GM18507 (cell line): Measurements from ENCODE around the gene GRAMD1C.

ENCODE experiments used
- DNase-seq: peaks from one replicate; pipeline ENCODE4 v3.0.0; 2011; ENCODE audit warnings: low read depth; ENCODE audit not compliant: insufficient read length; ENCODE audit errors: extremely low spot score
- FAIRE-seq: peaks from 2 replicates; lab custom pipeline; 2011; peaks lifted over from hg19 to GRCh38; lab: Jason Lieb, UNC

The GRAMD1C gene

DNA sequence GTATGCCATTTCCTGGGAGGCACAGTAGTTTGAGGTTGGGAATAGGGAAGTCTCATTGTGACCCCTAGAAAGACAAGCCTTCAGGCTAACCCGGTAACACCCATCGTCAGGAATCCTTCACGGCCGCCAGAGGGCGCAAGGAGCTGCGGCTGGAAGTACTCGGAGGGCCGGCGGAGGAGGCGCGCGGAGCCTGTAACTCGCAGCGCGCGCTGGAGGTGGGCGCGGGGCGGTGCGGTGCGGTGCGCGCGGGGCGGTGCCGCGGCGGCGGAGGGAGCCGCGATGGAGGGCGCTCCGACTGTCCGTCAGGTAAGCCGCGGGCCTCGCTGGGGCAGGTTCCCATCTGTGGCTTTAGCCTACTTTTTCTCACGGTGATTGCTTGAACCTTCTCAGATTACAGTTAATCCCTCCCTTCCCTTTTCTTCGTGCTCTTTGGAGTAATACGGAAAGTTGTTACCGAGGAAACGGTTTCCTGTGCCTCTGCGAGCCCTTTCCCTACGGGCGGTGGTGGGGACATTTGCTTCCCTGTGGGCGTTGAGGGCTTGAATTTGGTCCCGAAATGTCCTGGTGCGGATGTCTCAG is at the start of gene GRAMD1C:
Gene GRAMD1C (plus strand): TSS at position 158 of the 579 bp plus-strand sequence. CDS start 122 bp downstream, at position 280.
- FAIRE-seq, result peak; percentile 79

DNA sequence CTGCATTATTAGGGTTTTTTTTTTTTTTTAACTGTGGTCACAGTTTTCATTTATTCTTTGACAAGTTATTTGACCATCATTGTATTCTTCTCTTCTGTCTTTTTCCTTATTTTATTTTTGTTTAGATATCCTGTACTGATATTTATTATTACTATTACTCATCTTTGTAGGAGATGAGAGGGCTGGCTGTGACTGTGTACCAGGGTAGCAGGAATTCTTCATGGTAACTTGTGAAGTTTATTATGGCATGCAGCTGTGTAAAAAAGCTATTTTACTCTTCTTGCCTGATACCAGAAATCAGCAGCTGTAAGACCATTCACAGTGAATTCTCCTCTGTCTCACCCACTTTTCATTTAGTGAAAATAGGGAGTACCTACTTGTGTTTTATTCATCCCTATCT is 47.2 kb upstream of the GRAMD1C start:
- no peak for FAIRE-seq

More for the DNA sequence above, at the start of gene GRAMD1C:
- peak; percentile 70 for DNase-seq

DNA sequence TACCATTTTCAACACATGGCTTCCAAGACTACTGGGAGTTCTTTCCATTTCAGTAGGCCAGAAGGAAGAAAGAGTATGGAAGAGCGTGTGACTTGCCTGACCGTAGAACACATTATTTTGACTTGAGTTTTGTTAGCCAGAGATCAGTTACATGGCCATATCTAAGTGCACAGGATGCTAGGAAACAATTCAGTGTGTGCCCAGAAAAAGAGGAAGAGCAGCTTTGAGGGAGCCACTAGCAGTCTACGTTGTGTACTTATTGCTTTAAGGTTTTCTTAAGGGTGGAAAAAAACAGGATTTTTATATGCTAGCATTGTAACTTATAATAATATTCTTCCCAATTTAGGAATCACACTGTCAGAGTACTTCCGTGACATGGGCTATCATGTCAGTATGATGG is 44.1 kb upstream of the GRAMD1C start:
- FAIRE-seq, result no peak
- DNase-seq, result no peak

More for the DNA sequence above, 47.2 kb upstream of the GRAMD1C start:
- DNase-seq, result no peak

DNA sequence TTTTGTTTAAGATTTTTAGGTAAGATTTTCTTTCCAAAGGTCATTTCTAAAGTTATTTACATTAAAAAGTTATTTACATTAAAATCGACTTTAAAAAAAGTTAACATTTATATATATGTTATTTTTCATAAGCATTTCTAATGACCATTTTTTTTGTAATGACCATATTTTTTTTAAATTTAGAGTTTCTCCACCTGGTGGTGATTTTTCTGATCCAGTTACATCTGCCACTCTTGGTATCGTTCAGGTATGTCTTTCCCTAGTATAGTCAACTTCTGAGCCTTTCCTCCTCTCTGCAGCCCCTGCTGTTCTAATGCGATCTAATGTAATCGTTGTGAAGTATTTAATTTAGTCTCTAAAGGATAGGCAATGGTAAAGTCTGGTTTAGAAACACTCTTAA is 42.9 kb upstream of the GRAMD1C start:
- FAIRE-seq (no peak), DNase-seq (no peak)

DNA sequence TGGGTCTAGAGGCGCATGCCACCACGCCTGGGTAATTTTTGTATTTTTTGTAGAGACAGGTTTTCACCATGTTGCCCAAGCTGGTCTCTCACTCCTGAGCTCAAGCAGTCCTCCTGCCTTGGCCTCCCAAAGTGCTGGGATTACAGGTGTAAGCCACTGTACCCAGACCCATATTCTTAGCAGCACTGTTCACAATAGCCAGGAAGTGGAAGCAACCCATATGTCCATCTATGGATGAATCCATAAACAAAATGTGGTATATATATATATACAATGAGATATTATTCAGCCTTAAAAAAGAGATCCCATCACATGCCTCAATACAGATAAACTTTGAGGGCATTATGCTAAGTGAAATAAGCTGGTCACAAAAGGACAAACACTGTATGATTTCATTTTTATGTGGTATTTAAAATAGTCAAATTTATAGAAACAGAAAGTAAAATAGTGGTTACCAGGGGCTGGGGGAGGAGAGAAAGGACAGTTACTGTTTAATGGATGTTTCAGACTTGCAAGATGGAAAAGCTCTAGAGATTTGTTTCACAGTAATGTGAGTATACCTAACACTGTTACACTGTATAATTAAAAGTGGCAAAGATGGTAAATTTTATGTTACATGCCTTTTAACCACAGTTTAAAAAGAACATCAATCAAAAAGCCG is 35.7 kb upstream of the GRAMD1C start:
- DNase-seq (no peak), FAIRE-seq (peak; percentile 83)

DNA sequence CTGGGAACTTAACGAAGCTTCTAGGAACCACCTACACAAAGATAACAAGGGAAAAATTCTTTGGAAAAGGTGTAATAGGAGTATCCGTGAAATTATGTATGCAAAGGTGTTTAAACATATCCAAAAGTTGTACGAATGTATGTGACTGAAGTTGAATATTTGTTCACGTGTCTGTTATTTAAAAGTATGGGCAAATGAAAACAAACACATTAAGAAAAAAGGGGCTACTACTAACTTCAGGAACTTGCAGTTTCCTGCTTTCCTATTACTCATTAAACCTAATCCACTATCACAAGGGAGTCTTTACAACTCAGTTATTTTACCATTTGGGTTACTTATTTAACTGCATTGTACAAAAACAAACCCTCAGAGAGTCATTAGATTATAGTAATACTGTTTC is 33.9 kb upstream of the GRAMD1C start:
- FAIRE-seq, result no peak

DNA sequence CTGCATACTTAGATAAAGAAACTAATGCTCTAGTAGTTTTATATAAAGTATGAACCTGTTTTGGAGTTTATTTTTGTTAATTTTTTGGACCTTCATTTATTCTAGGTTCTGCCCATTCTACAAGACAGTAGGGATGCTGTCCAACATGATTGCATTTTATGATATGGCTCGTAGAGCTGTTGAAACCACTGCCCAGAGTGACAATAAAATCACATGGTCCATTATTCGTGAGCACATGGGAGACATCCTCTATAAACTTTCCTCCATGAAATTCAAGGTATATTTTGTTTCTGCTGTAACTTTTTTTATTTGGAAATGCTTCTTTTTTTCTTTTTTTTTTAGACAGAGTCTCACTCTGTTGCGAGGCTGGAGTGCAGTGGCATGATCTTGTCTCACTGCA is 33.3 kb upstream of the GRAMD1C start:
- FAIRE-seq (peak; percentile 49), DNase-seq (no peak)

More for the DNA sequence above, 33.9 kb upstream of the GRAMD1C start:
- DNase-seq, result no peak

DNA sequence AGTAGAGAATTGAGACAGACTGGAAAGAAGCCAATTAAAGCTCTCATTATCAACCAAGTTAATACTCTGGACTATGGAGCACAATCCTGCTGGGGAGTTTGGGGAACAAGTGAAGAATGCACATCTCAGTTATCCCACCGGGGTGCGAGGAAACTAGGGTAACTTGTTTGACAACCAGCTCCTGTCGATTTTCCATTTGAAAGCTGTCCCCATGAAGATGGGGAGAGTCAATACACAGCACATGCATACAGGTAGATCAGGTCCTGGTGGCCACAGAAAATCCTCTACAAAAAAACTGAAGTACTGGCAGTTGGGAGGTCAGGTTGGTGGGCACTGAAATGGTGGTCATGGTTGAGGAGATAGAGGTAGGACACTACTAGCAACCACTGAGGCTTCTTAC is 25.7 kb upstream of the GRAMD1C start:
- DNase-seq (no peak), FAIRE-seq (no peak)

DNA sequence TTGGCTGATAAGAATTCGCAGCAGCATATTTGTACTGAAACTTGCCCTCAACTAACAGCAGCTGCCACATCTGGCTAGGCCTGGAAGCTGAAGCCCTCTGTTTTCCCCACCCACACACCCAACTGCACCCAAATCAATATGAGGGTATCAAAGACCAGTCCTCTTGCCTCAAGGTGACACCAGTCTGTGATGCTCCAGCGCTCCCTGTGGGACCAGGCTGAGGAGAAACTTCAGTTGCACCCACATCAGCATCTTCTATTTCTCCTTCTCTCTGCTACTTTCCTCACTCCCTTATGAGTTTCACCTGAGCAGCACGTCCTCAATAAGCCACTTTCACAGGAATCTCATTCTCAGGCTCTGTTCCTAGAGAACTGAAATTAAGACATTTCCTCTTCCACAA is 18.7 kb upstream of the GRAMD1C start:
- FAIRE-seq (no peak), DNase-seq (no peak)

DNA sequence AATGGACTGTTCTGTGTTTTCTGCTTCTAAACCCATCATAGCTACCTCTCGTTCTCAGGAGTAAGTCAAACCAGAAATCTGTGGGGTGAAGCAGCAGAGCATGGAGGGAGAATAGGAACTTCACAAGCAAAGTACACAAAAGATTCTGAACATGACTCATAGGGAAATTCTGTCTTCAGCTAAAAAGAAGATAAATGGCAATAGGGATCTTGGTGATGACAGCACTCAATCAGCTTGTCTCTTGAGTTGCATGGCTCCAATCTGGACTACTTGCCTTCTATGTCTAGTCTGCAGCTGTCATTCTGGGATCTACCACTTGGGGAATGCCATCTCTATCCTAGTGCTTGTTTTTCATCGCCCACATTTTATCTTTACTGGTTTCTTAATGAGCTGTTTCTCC is 13.5 kb upstream of the GRAMD1C start:
- FAIRE-seq, result peak; percentile 92
- DNase-seq, result peak; percentile 36

DNA sequence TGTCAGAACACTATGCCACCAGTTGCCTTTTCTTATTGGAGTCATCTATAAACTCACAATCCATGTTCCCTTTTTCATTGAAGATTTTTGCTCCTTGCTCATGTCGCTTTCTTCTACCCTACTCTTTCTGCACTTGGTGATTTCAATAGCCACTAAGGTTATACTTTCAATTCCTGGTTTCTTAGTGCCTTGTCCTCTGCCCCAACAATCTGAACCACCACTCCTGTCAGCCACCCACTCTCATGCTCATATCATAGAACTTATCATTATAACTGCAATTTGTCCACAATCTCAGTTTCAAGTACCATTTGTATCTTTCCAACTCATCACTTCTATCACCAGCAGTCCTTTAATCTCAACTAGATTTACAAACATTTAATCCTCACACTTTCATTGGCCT is 10.0 kb upstream of the GRAMD1C start:
- DNase-seq (no peak), FAIRE-seq (peak; percentile 72)

DNA sequence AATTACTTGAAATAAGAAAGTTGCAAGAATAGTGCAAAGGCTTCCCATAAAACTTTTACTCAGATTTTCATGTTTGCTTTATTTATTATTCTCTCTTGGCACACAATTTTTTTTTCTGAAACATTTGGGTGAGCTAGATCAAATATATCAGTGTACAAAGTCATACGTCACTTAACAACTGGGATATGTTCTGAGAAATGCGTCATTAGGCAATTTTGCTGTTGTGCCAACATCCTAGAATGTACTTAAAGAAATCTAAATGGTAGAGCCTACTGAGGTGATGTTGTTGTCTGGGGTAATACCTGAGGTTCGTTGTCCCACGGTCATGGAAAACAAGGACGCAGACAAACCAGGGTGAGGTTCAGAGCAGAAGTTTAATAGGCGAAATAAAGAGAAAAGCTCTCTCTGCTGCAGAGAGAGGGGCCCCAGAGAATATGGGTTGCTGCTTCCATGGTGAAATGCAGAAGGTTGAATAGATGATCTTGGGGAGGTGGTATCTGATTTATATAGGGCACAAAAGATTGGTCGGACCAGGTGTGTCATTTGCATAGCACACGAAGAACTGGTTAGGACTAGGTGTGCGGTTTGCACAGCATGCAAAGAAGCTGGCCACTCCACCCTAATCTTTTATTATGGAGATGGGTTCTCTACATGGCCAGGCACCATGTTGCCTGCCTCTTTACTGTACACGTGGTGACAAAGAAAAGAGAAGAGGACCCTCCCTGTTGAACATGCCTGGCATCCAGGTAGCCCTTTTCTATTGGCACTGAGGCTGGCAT is 8.8 kb upstream of the GRAMD1C start:
- DNase-seq (no peak), FAIRE-seq (no peak)

DNA sequence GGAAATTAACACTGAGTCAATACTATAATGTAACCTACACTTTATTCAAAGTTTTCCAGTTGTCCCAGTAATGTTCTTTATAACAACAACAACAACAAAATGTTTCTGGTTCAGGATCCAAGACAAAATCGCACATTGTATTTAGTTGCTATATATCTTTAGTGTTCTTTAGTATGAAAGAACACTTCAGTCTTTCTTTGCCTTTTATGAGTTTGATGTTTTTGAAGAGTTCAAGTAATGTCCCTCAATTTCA is 7.6 kb upstream of the GRAMD1C start:
- FAIRE-seq (no peak), DNase-seq (no peak)

DNA sequence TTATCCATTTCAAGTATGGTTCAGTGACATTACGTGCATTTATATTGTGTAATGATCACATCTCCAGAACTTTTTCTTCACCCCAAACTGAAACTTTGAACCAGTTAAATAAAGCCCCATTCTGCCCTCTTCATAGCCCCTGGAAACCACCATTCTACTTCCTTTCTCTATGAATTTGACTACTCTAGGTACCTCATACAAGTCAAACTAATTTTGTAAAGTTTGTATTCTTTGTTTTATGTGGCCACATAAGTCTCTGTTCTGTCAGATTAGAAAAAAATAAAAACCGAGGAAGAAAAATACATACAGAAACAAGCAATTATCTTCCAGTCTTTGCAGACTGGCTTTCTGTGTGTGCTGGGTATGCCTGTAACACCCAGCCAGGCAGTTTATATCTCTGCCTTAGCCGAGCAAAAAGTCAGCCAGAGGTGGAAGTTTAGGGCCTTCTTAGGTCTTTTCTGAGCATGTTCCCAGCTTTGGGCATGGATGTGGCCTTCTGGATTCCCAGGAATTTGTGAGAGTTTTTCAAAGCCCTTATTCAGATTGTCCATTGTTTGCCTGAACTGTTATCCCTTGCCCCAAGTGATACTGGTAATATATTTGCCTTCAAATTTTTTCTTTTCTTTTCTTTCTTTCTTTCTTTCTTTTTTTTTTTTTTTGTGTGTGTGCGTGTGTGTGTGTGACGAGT is 6.0 kb upstream of the GRAMD1C start:
- DNase-seq, result no peak

DNA sequence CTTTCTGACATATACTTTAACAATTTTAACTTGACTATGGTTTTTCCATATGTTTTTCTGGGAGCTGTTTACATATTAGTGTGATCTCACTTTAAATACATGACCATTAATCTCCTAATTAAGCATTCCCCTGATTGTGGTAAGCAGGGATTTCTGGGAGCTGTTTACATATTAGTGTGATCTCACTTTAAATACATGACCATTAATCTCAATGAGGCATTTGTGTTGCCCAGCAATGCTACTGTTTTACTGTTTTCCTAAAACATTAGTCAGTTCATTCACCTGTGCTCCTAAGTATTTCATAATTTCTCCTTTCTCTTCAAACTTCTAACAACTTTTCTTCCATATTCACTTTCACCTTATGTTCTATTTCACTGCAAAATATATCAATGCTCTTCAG is 3.6 kb upstream of the GRAMD1C start:
- DNase-seq (no peak), FAIRE-seq (no peak)

More for the DNA sequence above, 6.0 kb upstream of the GRAMD1C start:
- peak; percentile 70 for FAIRE-seq

DNA sequence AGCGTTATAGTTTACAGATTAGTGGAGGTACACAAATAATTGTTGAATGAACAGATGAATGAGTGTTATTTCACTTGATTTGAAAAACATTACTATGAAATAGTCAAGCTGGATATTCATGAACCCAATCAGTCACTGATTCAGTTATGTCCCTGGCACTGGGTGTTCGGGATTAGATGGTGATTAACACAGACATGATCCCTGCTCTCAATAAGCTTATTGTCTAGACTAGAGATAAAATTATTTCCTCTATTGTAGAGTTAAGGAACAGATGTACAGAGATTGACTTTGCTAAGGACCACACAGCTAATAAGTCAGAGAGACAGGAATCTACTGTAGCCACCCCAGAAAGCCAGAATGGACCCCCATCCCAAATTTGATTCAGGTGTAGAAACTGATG is 963 bp downstream of the GRAMD1C start:
- DNase-seq (no peak), FAIRE-seq (no peak)

DNA sequence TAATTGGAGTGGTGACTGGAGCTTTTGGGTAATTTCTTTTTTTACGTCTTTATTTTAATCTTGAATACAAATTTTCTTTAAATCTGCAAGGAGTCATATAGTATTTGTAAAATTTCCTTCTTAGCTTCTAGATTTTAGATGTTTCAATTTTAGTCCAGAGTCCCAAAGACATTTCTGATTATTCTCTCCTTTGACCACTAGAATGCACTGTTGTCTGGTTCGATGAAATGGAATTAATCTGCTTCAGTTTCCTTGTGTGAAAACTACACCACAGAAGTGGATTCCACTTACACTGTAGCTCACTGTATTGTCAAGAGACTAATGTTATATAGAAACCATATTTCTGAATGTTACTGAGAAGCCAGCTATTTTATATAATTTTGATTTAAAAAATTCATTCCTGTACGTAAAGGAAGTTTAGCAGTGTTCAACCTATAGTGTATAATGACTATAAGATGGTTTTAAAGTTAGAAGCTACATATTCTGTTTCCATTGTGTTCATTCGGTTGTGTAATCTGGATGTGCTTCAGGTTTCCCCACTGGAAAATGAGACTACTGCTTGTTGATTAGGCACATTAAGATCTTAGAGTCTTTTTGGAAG is 6.1 kb downstream of the GRAMD1C start:
- DNase-seq (no peak), FAIRE-seq (peak; percentile 62)

DNA sequence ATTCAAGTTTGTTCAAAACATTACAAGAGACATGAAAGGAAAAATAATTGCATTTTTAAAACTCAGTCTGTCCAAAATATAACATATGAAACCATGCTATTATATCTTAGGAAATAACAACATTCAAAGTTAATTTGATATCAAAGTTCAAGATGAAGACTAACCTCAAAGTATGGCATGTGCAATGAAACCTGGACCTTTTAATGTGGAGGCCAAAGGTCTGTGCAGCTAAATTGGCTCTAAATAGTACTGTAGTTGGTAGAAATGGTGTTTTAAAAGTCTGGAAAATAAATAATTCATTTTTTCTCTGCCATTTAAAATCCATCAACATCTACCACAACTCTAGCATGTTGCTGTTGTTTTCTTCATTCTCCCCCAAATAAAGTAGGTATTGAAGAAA is 8.7 kb downstream of the GRAMD1C start:
- FAIRE-seq (no peak), DNase-seq (no peak)

DNA sequence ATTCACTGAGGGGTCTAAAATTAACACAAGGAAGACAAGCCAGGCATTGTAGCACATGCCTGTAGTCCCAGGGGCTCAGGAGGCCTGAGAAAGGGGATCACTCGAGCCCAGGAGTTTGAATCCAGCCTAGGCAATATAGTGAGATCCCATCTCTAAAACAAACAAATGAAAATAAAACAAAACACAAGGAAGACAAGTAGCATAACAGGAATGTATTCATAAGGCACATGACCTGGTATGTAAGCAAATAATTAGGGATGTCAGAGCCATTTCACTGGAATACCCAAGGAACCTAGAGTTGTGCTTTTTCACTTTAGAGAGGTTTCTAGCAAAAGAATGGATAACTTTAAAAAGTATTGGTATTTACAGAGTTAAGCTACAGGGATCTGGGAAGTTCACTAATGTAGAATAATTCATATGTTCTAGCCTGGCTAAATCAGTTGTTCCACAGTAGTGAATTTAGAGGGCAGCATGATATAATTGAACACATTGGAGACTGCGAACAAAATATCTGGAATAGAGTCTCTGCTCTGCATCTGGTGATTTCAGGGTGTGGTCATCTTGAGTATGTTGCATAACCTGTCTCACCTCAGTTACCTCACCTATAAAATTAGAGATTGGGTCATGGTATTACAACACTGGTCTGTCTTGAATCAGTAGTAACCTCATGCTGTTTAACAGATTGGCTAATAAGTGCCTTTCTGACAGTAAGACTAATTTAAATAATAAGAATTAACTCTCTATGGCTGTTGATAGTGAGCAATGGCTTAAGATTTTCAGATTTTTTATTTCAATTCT is 9.3 kb downstream of the GRAMD1C start:
- no peak for FAIRE-seq
- DNase-seq, result no peak
